Measurements from ENCODE around the gene NSG1. TPM values are rescaled to one million over a fixed set of nuclear protein-coding genes. Genes with fewer than 3 reads are reported as not detected.
A peak's percentile ranks its signal among the peaks of the same experiment; 100 is the strongest.

Gene NSG1
- total RNA-seq, 1 donor from 2014 or later, result not detected

GRCh38 chr4:4427886-4428285 lies 41.0 kb downstream of the NSG1 start:
- H3K4me1 Mint-ChIP-seq (ENCODE audit: low read depth), result peaks cover 5% of the 10 kb centered on the region
- intact Hi-C loops (cut with micrococcal nuclease), result no loop called here
- no peak overlapping the region for H3K27ac Mint-ChIP-seq
- H3K36me3 Mint-ChIP-seq (ENCODE audit: low read depth), result no peaks in the 10 kb centered on the region
- H3K9me3 Mint-ChIP-seq, result no peaks in the 10 kb centered on the region
- DNase-seq (ENCODE audit: low spot score), result no peak
- no peaks in the 10 kb centered on the region for H3K27me3 Mint-ChIP-seq (ENCODE audit: low read depth)
- H3K4me3 Mint-ChIP-seq (ENCODE audit: low read depth), result no peak overlapping the region

DNA sequence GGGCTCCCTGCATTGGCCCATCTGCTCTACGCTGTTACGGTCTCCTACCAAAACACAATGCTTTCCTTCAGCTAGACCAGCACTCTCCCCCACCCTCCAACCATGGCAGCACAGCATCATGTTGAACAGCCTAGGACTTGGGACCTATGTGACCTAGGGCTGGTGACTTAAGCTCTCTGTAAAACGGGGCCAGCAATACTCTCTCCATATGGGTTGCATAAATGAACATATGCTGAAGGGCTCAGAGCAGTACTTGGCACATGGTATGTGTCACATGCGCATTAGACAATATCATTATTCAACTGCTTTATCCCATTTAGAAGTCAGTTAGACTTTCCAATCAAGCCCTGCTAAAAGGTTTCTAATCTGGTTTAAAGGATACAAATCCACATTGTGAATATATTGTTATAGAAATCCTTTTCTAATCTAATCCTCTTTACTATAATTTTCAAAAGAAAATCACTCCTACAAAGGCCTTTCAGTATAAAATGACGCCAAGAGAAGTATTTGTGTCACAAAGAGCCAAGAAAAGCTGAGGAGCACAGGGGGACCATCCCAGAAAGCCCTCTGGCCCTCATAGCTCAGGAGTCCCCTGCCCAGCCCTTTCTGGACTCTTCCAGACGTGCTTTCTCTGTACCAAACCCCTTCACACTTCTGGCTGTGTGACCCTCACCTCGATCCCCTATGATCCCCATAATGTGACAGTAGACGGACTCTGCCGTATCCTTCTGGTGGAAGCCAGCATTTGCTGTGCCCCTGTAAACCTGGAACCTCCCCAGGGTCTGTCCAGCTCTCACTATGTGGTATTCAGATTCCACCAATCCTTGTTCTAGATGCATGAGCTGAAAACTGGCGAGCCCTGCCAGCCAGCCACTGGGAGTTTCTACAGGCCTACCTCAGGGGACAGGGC lies 42.3 kb downstream of the NSG1 start:
- Mint-ChIP-seq H3K4me3 (ENCODE audit: low read depth) (no peak overlapping the region), H3K9me3 (no peaks in the 10 kb centered on the region), H3K4me1 (ENCODE audit: low read depth) (peaks cover 5% of the 10 kb centered on the region), H3K27me3 (ENCODE audit: low read depth) (no peaks in the 10 kb centered on the region), H3K36me3 (ENCODE audit: low read depth) (no peaks in the 10 kb centered on the region), H3K27ac (no peak overlapping the region)
- intact Hi-C loops (cut with micrococcal nuclease), result no loop called here
- no peak for DNase-seq (ENCODE audit: low spot score)

DNA sequence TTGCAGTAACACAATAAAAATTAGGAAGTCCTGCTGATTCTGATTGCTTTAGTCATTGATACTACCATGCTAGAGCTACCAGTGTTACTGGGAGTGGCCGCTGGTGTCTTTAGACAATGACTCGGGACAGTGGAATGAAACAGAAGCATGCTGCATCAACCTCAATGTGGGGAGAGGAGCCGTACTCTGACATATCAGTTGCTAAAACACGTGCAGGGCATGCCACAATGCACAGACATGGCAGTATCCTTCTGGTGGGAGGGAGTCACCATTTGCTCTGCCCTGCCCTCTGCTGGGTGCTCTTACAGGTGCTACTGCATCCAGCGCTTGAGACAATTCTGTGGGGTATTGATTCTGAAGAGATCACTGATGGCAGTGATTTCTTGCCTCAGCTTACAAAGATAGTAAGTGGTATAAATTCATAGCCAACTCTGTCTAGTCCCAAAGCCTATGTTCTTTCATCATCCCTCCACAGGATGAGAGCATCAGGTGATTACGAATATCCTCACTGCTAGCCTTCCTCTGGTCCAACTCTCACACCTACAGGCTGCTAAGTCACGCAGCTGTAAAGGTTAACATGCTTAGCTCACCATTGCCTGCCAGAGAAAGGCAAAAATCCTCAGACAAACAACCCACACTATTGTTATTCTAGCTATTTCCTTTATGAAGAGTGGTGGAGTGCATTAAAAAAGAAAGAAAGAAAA lies 43.7 kb downstream of the NSG1 start:
- Mint-ChIP-seq H3K4me3 (ENCODE audit: low read depth) (no peak overlapping the region), H3K36me3 (ENCODE audit: low read depth) (no peaks in the 10 kb centered on the region), H3K9me3 (no peaks in the 10 kb centered on the region), H3K27me3 (ENCODE audit: low read depth) (no peaks in the 10 kb centered on the region), H3K4me1 (ENCODE audit: low read depth) (peaks cover 5% of the 10 kb centered on the region), H3K27ac (no peak overlapping the region)
- intact Hi-C loops (cut with micrococcal nuclease), result loop anchor here (5.0 kb wide), 1 partner anchor 173 kb away; no protein-coding TSS in a partner anchor
- peak; percentile 18 for DNase-seq (ENCODE audit: low spot score)

GRCh38 chr4:4432341-4433125 lies 45.6 kb downstream of the NSG1 start:
- H3K27me3 Mint-ChIP-seq (ENCODE audit: low read depth), result no peaks in the 10 kb centered on the region
- H3K9me3 Mint-ChIP-seq, result no peaks in the 10 kb centered on the region
- no peak overlapping the region for H3K4me3 Mint-ChIP-seq (ENCODE audit: low read depth)
- intact Hi-C loops (cut with micrococcal nuclease), result loop anchor here (5.0 kb wide), 1 partner anchor 175 kb away; no protein-coding TSS in a partner anchor
- no peak for DNase-seq (ENCODE audit: low spot score)
- no peak overlapping the region for H3K27ac Mint-ChIP-seq
- H3K4me1 Mint-ChIP-seq (ENCODE audit: low read depth), result peaks cover 7% of the 10 kb centered on the region
- H3K36me3 Mint-ChIP-seq (ENCODE audit: low read depth), result peaks cover 4% of the 10 kb centered on the region

DNA sequence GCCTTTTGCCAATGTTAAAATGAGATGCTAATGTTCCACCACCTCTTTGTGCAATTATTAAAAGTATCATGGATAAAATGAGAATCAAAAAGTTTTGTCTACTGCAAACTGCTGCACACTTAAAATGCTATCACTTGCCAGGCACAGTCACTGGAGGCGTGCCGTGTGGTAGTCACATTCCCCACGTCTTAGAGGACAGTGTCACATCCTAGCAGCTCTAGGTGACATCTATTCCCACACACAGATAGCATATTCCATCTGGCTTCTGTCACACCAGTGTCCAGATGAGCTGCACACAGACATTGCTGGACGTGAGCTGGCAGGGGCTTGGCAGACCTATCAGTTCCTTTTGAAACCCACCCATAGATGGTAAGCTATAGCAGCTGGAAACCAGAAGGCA lies 47.0 kb downstream of the NSG1 start:
- Mint-ChIP-seq H3K27ac (no peak overlapping the region), H3K36me3 (ENCODE audit: low read depth) (peaks cover 8% of the 10 kb centered on the region), H3K4me1 (ENCODE audit: low read depth) (peaks cover 7% of the 10 kb centered on the region), H3K4me3 (ENCODE audit: low read depth) (no peak overlapping the region), H3K9me3 (no peaks in the 10 kb centered on the region), H3K27me3 (ENCODE audit: low read depth) (no peaks in the 10 kb centered on the region)
- DNase-seq (ENCODE audit: low spot score), result no peak
- intact Hi-C loops (cut with micrococcal nuclease), result loop anchor here (5.0 kb wide), 1 partner anchor 177 kb away; no protein-coding TSS in a partner anchor

DNA sequence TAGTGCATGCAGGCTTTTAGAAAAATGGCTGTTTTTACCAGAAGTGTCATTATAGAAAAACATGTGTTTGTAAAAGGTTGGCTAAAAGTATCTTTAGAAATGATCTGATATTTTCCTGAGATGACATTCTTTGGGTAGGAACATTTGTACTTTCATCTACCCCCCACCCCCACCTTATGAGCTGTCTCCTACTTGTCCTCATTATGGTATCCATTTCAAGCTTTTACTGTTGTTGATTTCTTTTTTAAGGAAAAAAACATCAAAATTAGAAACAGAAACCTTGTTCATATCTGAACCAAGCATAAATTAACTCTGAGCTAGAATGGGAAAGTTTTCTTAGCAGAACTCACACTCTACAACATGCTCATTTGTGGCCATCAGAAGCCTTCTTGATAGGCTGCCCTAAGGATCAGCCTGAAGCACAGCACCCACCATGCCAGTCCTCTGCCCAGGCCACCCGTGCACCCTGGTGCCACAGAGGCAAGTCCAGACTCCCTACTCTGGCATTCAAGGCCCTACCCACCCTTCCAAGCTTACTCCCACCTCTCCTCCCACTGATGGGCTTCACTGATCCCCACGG lies 49.4 kb downstream of the NSG1 start:
- Mint-ChIP-seq H3K4me1 (ENCODE audit: low read depth) (peaks cover 6% of the 10 kb centered on the region), H3K27me3 (ENCODE audit: low read depth) (no peaks in the 10 kb centered on the region), H3K9me3 (no peaks in the 10 kb centered on the region), H3K36me3 (ENCODE audit: low read depth) (peaks cover 8% of the 10 kb centered on the region), H3K4me3 (ENCODE audit: low read depth) (no peak overlapping the region), H3K27ac (peak overlapping the region; percentile 14)
- DNase-seq (ENCODE audit: low spot score), result no peak
- intact Hi-C loops (cut with micrococcal nuclease), result no loop called here

DNA sequence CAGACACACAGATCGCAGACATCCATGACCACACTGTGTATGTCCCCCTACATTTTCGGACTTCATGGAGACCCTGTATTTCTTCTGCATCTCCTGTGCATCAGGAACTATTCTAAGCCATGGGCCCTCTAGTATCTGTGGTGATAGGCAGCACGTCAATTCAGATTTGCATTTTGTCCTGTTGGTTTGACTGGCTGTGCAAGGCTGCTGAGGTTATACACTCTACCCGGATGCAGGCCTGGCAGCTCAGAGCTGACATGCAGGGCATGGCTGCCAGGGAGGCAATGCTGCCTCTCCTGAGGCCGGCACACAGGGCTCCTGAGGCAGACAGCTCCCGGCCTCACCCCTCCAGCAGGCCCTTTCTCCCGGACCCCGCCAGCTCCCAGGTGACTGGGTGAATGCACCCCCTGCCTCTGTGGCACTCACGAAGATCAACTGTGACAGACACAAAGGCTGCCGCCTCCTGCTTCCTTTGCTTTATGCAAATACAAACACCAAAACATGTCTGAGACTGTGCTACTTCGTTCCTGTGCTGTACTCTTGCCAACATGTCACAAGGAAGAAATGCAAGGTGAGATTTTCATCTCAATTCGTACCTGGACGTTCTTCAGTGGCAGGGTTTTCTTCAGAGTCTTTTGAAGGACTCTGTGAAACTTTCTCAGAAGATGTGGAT lies 51.0 kb downstream of the NSG1 start:
- Mint-ChIP-seq H3K4me3 (ENCODE audit: low read depth) (no peak overlapping the region), H3K9me3 (no peaks in the 10 kb centered on the region), H3K27me3 (ENCODE audit: low read depth) (no peaks in the 10 kb centered on the region), H3K4me1 (ENCODE audit: low read depth) (peaks cover 6% of the 10 kb centered on the region), H3K27ac (no peak overlapping the region), H3K36me3 (ENCODE audit: low read depth) (peaks cover 8% of the 10 kb centered on the region)
- no peak for DNase-seq (ENCODE audit: low spot score)
- intact Hi-C loops (cut with micrococcal nuclease), result no loop called here

DNA sequence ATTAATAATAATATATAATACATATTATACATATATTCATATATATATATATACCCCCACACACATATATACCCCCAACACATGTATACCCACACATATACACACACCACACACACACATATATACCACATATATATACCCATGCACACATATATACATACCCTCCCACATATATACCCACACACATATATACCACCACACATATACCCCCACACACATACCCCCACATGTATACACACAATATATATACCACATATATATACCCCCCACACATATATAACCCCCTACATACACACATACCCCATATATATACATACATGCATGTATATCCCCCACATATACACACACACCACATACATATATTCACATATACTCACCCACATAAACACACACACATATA lies 52.0 kb downstream of the NSG1 start:
- Mint-ChIP-seq H3K27me3 (ENCODE audit: low read depth) (no peaks in the 10 kb centered on the region), H3K4me3 (ENCODE audit: low read depth) (no peak overlapping the region), H3K27ac (no peak overlapping the region), H3K36me3 (ENCODE audit: low read depth) (peaks cover 8% of the 10 kb centered on the region), H3K9me3 (no peaks in the 10 kb centered on the region), H3K4me1 (ENCODE audit: low read depth) (peaks cover 6% of the 10 kb centered on the region)
- no peak for DNase-seq (ENCODE audit: low spot score)
- intact Hi-C loops (cut with micrococcal nuclease), result no loop called here

- DNase-seq (ENCODE audit: low spot score), result no peak
- H3K36me3 Mint-ChIP-seq (ENCODE audit: low read depth), result peaks cover 8% of the 10 kb centered on the region
- no peaks in the 10 kb centered on the region for H3K9me3 Mint-ChIP-seq
- peaks cover 6% of the 10 kb centered on the region for H3K4me1 Mint-ChIP-seq (ENCODE audit: low read depth)
- no peak overlapping the region for H3K4me3 Mint-ChIP-seq (ENCODE audit: low read depth)
- H3K27ac Mint-ChIP-seq, result no peak overlapping the region
- no peaks in the 10 kb centered on the region for H3K27me3 Mint-ChIP-seq (ENCODE audit: low read depth)
- intact Hi-C loops (cut with micrococcal nuclease), result no loop called here
These were observed 52.9 kb downstream of the NSG1 start for GRCh38 chr4:4439782-4440181.

DNA sequence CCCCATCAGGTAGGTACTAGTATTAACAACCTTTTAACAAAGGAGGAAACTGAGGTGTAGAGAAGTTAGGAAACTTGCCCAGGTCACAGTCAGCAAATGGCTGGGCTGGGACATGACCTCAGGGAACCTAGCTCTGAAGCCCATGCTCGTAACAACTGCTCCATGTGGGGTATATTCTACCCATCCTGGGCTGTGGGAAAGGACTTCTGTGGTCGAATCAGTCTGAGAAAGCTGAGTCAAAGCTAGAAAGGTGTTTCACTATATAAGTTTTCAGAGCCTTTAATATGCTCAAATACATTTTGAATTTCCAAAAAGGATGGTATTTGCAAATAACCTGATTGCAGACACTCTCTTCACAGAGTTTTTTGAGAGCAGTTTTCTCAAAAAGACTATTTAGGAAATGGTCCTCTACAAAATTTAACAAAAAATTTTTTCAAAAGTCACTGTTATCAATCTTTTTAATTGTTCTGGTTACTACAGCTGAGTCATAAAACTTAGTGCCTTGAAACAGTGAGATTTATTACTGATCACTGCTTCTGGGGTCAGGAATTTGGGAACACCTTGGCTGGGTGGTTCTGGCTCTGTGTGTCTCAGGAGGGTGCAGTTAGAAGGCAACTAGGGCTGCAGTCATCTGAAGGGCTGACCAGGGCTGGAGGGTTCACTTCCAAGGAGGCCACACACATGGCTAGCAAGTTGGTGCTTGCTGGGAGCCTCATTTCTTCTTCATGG lies 53.6 kb downstream of the NSG1 start:
- no peak for DNase-seq (ENCODE audit: low spot score)
- H3K27ac Mint-ChIP-seq, result no peak overlapping the region
- peaks cover 6% of the 10 kb centered on the region for H3K4me1 Mint-ChIP-seq (ENCODE audit: low read depth)
- H3K27me3 Mint-ChIP-seq (ENCODE audit: low read depth), result no peaks in the 10 kb centered on the region
- no peak overlapping the region for H3K4me3 Mint-ChIP-seq (ENCODE audit: low read depth)
- peaks cover 8% of the 10 kb centered on the region for H3K36me3 Mint-ChIP-seq (ENCODE audit: low read depth)
- H3K9me3 Mint-ChIP-seq, result no peaks in the 10 kb centered on the region
- intact Hi-C loops (cut with micrococcal nuclease), result no loop called here

DNA sequence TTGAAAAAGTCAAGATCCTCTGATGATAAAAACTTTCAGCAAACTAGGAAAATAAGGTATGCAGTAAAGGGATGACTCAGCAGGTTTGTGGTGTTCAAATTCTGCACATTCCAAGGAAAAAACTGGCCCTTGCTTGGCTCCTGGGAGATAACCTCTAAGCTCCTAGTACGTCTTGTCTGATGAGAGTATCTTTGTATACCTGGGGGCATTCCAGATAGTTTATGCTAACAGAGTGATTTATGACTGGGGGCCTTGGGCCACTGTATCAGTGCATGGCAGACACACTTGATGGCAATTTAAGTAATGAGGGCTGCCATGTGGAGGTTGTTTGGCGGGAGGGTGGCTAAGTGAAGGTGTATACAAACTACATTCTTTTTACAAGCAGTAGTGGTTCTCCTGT lies 56.9 kb downstream of the NSG1 start:
- no peaks in the 10 kb centered on the region for H3K27me3 Mint-ChIP-seq (ENCODE audit: low read depth)
- H3K4me3 Mint-ChIP-seq (ENCODE audit: low read depth), result no peak overlapping the region
- H3K4me1 Mint-ChIP-seq (ENCODE audit: low read depth), result peaks cover 4% of the 10 kb centered on the region
- H3K36me3 Mint-ChIP-seq (ENCODE audit: low read depth), result no peaks in the 10 kb centered on the region
- no peaks in the 10 kb centered on the region for H3K9me3 Mint-ChIP-seq
- no peak for DNase-seq (ENCODE audit: low spot score)
- H3K27ac Mint-ChIP-seq, result no peak overlapping the region
- intact Hi-C loops (cut with micrococcal nuclease), result no loop called here

Measured in activated T-helper 2 cell treated with anti-CD3 and anti-CD28 coated beads, Interferon-gamma antibody, Interleukin-2, Interleukin-4, amounts not matched to agents 10 μg/mL and 5 μg/mL and 100 μg/mL, durations not matched to agents 14 hours and 24 hours and 36 hours (primary cell).